HG03108 (cell line): ENCODE data around the gene NFIB.

ENCODE experiments used
- ATAC-seq: cut with Tn5 transposase; IDR thresholded peaks from one replicate; pipeline ENCODE4 v1.9.1; 2021; ENCODE audit warnings: moderate library complexity; ENCODE audit not compliant: unreplicated experiment

NFIB gene

DNA sequence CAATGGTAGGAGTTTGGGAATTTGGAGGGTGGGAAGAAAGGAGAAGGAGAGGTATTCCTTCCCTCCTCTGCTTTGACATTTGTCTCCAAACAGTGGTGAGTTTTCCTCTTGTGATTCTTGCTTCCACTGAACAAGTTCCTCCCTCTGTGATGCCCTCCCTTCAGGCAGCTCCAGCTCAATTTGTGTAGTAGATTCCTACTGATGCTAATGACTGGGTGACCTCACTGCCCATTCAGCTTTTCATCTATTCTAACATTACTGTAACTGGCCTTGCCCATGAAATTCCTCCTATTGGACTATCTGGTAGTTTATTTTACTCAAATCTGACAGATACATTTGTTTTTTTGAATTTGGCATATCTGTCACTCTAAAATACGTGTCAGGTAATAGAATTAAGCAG lies 121.4 kb downstream of the NFIB start:
- no peak for ATAC-seq

DNA sequence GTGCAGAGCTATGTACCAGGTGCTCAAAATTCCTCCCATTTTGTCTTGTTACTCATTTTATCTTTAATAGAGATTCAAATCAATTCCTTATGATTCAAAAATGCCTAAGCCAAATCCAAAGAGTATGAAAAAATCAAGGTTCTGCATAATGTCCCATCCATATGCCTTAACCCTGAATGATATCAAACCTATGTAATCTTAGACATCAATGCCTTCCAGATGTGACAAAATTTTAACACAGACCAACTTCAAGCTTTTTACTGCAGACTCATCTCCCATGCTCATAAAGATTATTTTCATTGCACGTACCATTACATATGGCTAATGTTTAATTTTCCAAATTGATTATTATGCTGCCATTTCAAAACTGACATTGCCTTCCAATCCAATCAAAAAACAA lies 122.4 kb downstream of the NFIB start:
- no peak for ATAC-seq

DNA sequence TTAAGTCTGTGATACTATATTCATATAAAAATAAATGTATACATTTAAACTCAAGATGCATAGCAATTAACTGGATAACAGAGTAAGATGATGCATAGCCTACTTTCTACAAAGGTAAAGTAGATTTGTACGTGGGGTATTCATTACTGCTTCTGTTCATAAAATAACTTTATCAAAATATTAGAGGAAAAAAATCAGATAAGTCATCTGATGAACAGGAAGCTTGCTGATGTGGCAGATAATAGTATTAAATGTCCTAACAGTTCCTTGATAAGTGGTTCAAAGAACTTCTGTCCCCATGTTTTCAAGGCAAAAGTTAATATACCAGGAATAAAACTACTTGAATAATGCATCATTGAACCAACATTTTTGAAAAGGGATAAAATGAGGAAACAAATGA lies 123.7 kb downstream of the NFIB start:
- no peak for ATAC-seq

DNA sequence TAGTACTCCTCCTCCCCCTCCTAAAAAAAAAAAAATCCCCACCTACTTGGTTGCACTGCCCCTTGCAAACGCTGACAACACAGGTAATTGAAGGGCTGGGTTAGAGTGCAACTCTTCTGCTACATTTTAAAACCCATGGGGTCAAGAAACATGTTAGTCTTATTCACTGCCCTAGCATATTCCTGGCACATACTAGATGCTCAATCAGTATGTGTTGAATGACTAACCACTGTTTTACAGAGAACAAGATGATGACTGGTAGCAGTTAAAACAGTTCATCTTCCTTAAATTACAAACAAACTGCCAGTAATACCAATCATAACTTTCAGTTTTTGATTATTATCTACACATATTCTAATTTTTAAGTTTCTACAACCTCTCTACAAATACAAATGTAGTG lies 124.4 kb downstream of the NFIB start:
- ATAC-seq: no peak

DNA sequence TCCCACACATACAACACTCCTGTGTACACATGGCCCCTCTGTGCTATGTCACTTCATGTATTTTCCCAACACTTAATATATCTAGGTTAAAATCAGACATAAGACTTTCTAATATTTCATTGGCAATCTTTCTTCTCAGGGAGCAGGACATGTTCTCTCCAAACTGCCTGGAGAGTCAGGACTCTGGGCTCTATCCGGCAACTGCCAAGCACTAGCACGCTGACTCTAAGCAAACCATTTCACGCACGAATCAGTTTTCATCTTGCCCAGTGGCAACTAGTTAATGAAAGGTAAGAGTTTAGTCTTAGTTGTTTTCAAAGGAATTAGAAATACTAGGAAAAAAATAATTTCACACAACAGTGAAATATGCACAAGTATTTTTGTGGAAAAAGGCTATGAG lies 124.8 kb downstream of the NFIB start:
- ATAC-seq: no peak

DNA sequence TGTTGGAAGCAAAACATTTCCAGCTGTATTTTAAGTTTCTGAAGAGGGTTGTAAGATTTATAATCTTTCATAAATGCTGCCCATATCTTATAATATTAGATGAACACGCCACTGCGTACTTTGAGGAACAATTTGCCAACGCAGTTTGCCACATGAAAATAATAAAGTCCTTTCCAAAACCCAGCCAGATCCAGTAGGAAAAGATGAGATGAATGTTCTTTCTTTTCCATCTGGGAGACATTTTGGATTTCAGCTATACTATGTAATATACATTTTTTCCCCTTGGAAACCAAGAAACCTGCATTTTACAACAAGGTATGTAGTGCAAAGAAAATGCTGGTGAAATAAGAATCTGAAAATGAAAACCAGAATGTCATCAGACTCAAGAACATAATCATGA lies 125.4 kb downstream of the NFIB start:
- no peak for ATAC-seq

DNA sequence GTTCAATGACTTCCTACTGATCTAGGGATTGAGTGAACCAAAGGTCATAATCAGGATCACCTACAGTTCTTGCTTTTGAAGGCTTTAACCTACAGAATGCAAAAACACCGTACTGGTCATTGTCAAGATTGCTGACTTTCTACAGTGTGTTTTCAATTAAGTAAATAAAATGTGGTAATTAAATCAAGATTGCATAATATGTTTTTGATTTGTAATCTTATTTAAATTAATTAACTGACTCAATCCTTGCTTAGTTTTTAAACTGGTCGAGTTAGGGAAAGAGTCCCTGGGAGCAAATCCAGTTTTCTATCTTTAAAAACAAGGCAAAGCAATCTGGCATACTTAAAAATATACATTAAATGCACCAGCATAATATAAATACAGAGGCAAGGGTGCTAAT lies 125.9 kb downstream of the NFIB start:
- ATAC-seq: no peak

DNA sequence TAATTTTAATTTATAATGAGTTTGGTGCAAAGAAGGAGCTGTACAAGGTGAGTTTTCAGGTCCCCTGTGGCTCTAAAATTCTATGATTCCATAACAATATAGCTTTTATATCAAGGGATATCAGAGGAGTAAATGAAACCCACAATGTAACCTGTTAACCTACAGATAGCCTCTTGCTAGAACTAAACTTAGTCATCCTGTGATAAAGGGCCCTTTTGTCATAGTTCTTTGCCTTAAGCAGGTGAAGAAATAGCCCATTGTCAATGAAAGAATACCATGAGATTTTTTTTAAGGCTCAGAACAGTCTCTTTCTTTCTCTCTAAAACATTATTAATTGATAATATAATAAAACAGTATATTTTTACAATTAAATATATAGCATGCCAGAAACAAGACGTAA lies 127.8 kb downstream of the NFIB start:
- no peak for ATAC-seq

DNA sequence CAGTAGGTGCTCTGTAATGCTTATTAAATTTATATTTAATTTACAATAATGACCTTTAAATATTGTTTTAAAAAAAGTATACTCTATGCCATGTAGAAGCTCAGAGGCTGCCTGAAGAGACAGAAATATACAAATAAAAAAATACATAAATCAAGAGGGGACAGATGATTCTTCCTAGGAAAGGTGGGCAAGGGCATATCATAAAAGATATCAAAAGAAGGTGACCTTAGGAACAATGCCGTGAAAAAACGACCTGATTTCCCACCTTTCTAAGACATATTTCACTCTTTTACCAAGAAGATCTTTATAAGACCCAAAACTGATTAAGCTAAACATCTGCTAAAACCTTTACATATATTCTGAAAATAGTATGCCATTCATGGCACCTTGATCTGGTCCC lies 128.9 kb downstream of the NFIB start:
- no peak for ATAC-seq

DNA sequence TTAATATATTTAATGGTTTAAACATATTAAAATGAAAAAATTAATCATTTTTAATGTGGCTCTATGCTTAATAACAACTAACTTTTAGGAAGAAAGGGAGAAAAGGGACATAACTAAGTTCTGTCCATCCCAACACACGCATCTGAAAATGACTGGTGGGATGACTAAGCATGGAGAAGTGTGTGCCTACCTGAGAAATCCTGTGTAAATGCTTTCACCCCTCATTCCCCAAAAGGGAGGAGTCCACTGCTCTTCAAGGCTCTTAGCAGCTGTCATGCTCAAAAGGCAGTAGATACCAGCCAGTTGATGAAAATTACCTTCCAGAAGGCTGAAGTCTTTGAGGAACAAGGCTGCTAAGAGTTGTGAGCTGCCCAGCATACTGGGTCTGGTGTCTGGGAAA lies 130.9 kb downstream of the NFIB start:
- ATAC-seq: no peak

DNA sequence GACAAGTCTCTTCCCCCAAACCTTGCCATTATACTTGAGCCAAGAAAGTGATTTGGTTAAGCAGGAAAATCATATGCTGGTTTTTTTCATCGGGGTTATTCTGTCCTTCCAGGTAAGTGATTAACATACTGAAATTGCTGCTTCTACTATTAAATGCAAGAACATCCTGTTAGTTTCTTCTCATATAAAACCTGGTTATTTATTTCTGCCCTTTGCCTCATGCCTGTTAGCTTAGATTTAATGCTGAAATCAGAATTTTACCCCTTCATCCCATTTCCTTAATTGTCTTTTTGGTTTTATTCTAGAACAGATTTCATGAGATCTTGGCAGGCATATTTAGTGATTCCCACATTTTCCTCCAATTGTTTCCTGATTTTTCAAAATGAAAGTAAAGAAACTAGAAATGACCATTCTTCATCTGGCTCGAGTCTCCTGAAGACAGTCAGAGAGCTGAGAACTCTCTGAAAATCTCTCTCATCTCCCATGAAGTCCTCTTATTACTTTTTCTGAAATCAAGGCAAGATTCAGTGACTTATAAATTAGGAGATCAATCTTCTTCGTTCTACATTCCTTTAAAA lies 132.9 kb downstream of the NFIB start:
- no peak for ATAC-seq

DNA sequence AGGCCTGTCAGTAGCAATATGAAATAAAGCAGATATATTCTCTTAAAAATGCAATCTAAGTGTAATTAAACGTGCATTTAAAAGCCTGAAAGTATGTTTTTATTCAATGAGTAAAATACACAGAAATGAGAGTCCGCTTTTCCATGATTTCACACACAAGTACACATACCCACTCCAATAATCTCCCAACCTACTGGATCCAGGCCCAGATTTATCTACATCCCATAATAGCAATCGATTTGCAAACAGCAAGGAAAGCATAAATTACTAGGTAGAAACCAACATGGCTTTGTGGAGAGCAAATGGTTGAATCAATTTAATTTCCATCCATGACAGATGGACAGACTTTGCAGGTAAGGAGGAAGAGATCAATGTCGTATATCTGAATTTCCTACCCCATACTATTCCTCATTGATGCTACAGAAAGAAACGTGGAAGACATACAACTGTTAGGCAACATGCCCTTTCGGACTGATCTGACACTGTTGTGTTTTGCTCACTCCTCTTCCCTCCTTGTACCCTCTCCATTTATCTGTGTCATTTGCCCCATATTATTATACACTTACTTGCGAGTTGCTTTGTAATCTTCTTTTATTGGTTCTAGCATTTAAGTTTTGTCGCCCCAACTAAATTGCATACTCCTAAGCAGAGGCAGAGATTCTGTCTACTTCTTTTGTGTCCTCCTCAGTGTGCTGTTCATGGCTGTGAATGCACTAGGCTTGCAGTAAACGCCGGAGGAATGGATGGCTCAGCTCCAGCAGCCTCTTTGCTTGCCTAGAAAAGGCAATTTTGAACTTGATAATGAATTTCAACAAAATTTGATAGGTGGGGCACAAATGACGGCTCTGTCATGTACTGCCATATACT lies 133.6 kb downstream of the NFIB start:
- ATAC-seq: no peak

DNA sequence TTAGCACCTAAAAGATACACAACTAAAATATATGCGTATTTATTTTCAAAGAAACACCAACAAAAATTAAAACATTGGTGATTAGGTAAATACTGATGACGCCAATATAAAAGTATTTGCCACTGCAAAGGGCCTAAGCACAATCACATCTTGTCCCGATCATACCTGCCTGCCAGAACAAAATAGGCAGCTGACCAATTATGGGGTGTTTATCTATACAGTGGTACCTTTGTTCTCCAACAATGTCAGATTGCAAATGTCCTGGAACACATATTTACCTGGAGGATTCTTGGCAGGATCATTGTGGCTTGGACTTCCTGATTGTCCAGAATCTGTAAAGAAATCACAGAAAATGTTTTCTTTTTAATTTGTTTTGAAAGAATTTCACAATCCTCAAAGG lies 134.5 kb downstream of the NFIB start:
- no peak for ATAC-seq

DNA sequence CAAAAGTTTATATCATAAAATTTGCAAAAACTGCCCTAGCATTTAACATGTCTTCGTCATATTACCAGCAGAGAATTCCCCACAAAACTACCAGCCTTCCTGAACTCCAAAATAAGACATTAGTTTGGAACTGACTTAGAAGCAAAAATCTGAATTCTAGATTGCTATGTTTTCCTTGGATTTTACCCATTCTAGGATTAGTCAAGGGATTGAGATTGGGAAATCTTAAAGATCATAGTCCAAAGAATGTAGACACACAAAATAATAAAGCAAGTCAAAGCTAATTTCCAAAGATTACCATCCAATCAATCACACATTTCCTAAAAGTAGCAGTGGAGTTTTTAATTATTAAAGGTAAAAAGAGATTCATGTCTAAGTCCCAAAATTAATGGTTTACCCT lies 138.2 kb downstream of the NFIB start:
- no peak for ATAC-seq

DNA sequence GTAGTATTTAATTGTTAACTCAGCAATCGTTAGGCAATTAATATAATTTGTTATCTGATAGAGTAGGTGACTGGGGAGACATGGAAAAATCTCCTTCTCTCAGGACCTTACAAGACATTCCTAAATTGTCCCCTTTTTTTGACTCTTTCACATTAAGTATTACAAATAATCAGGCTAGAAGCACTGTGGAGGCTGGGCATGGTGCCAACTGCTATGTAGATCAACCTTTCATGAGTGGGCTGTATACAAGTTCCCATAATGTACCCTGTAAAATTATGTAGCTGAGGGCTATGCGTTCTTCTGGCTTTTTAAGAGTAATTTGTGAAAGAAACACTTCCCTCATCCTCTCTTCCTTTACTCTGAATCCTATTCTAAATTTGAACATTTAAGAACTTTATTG lies 140.2 kb downstream of the NFIB start:
- no peak for ATAC-seq

DNA sequence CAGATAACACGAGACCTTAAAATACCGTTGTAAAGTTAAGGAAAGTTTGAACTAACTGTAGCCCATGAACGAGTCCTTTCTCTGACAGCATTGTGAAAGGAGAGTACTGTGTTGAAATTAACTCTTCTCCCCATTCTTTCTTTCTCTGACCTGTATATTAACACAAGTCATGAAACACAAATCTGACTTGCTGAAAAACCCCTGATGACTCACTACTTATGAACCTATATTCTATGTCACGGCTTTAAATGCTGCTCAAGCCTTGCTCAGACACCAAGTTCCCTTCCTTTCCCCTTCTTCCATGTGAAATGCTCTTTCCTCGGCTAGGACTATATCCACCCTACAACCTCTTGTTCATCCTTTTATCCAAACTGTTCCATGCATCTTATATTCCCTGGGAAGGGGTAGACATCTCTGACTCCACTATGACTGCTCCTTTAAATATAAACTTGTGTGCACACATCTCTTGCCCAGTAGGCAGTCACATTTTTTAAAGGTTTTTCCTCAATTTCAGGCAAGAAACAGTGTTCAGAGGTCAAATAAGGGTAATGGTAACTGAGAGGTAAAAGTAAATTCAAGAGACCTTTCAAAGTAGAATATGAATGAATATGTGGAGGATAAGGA lies 142.9 kb downstream of the NFIB start:
- no peak for ATAC-seq

DNA sequence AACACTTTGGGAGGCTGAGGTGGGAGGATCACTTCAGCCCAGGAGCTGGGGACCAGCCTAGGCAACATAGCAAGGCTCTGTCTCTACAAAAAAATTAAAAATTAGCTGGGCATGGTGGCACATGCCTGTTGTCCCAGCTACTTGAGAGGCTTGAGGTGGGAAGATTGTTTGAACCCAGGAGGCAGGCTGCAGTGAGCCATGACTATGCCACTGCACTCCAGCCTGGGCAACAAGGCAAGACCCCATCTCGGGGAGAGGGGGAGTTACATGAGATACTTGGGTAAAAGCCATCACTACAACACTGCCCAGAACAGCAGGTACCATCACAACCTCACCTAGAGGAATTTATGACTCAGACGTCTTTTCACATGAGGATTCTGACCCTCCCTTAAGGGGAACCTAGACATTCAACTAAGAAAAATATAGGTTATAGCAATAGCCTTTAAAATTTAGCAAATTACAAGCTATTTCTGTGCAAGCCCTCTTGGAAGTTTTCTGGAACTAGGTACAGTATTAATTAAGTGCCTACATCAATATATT lies 143.5 kb downstream of the NFIB start:
- ATAC-seq: no peak

DNA sequence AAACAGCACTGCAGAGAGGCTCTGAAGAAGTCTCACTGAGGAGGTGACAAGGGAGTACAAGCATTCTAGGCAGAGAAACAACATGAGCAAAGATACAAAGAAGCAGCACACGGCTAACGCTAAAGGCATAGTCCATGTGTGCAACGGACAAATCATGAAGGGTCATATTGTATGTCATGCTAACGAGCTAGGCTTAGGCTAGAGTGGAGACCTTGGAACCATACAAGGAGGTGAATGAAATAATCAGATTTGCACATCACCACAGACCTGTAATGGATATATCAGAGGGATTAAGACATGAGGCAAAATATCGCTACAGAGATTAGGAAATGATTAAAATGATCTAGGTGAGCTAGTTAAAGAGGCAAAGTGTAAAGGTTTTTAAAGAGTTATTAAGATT lies 145.6 kb downstream of the NFIB start:
- no peak for ATAC-seq

DNA sequence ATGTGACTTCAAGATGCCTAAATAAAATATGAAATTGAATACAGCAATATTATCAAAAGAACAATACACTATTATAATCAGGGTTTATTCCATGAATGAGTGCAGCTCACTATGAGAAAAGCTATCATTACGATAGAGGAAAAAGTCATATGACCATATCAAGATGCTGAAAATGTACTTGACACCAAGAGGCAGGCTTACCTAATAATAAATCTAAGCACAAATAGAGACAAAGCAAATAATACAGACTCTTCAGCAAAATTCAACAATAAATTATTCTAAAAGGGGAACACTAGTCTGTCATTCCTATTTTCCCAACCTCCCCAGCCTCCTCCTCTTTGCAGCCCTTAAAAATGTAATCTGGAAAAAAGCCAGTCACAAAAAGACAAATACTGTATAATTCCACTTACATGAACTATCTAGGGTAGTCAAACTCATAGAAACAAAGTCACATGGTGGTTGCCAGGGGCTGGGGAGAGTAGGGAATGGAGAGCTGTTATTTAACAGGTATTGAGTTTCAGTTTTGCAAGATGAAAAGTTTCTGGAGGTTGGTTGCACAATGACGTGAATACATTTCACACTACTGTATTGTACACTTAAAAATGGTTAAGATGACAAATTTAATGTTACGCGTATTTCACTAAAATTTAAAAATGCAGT lies 148.4 kb downstream of the NFIB start:
- ATAC-seq: no peak

DNA sequence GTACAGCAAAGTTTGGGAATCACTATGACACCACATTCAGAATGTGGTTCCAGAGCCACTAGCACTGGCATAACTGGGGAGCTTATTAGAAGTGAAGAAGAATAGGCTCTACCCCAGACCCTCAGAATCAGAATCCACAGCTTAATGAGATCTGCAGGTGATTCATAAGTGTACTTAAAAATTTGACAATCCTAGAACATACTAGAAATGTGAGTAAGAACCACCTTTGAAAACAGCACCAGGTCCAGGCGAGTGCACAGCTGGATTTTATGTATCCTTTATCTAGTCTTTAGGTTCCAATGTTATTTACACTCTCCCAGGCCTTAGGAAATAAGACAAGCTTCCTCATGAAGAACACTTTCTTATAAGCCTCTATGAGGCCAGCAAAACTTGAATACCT lies 149.0 kb downstream of the NFIB start:
- no peak for ATAC-seq

DNA sequence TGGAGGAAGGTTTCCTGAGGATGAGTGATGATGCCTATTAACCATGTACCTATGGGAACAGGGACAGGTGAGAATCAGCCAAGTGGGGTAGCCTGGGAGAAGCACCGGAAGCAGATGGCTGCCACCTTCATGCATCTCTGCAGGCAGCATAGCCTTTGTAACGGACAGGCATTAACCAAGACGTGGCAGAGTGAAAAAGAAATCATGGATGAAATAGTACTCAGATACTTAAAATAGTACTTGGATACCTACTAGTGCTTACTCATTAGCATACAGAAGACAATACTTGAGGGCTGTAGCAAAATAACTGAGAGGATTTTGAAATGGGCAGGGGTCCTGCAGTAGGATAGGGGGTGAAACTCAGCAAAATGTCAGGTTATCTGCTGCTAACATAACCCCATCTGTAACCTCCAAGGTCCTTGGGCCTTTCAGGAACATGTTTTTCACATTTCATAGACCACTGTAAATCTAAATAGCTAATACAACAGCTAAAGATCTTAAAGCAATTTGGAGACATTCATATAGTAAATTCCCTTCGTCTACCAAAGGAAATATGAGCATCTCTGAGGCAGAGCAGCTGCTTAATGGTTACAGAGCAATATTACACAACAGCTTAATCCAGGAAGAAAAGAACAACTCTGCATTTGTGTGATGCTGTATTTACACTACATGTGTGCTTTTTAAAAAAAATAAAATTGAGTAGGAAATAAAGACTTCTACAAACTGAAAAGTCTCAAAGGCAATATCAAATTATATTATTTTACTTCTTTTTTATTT lies 154.3 kb downstream of the NFIB start:
- ATAC-seq: no peak
